Right lobe of liver (tissue), 6 donors: ENCODE results near the gene RTP3. TPM values are rescaled to one million over a fixed set of nuclear protein-coding genes. Genes with fewer than 3 reads are reported as not detected.

Experiments used
- ATAC-seq, 4 donors: fragments of 200-7000 bp; cut with Tn5 transposase; one replicate each; pipeline ENCODE4 v1.9.1; 2020; ENCODE audit warnings: mild to moderate bottlenecking in 4 of 4, moderate library complexity in 4 of 4
- DNase-seq, 3 donors: peaks; one replicate each; pipeline ENCODE4 v3.0.0-alpha.2; 2020
- H3K27ac ChIP-seq, 3 donors: fragments of 200-600 bp; one replicate each; pipeline ENCODE4 v1.8.0; 2022
- H3K27me3 ChIP-seq, 2 donors: fragments of 200-600 bp; one replicate each; pipeline ENCODE4 v1.8.0; 2022
- H3K36me3 ChIP-seq, 4 donors: fragments of 200-600 bp; sonication (generic) in 1 of 4; one replicate each; pipeline versions ENCODE4 v1.5.1 to v1.8.0; 2017 to 2022; ENCODE audit warnings: control low read depth in 1 of 4
- H3K4me1 ChIP-seq, 4 donors: fragments of 200-600 bp; sonication (generic) in 1 of 4; one replicate each; pipeline versions ENCODE4 v1.5.1 to v1.8.0; 2017 to 2022; ENCODE audit warnings: control low read depth in 1 of 4
- H3K4me3 ChIP-seq, 3 donors: fragments of 200-600 bp; one replicate each; pipeline ENCODE4 v1.8.0; 2022
- H3K9me3 ChIP-seq, 4 donors: fragments of 200-600 bp; sonication (generic) in 1 of 4; one replicate each; pipeline versions ENCODE4 v1.5.1 to v1.8.0; 2017 to 2022; ENCODE audit warnings: control low read depth in 1 of 4
- POLR2A ChIP-seq: fragments of 450-650 bp; IDR thresholded peaks from one replicate; pipeline ENCODE4 v1.6.1; 2017; ENCODE audit warnings: antibody characterized with exemption, mild to moderate bottlenecking
- WGBS: methylation state at CpG from one replicate; pipeline ENCODE4 v1.1.6; 2018; ENCODE audit warnings: low coverage, low lambda C conversion rate; ENCODE audit not compliant: insufficient coverage; ENCODE audit errors: missing lambda C conversion rate; 5-methylcytosine and 5-hydroxymethylcytosine counted together
- intact Hi-C, 2 donors: fragments of 100-400 bp; cut with DNase I; formaldehyde crosslinking; loops; one replicate each; pipeline versions ENCODE4 v1.11.2 to v1.14.1; 2022
- total RNA-seq, 6 experiments: library from RNA; depleted of rRNA in 2 of 6; stranded (reverse); fragments of >200 nt in 2 of 6; fragmentation: NEBNext Ultra II Directional in 3 of 6; extraction: Animal tissue kit (Norgen Biotek cat#: 25700) in 3 of 6; gene quantifications; one replicate each; pipeline versions ENCODE4 v1.1.0 to v1.2.4, GENCODE V29; 2016 to 2023
- TF ChIP-seq, protein P1 (sequence below), 4 donors: fragments of 200-600 bp in 3 of 4; fragments of 450-650 bp in 1 of 4; IDR thresholded peaks; one replicate each; pipeline versions ENCODE4 v1.5.1 to v1.8.0; 2016 to 2022; ENCODE audit warnings: antibody characterized with exemption in 4 of 4, mild to moderate bottlenecking in 2 of 4
- donor health status: DM: no; HTN: yes; CAD: no.
- donor health status: DM: no; HTN: no; CAD: no.
- donor health status: DM: no; HTN: no; CAD: no.
- donor health status: DM: no; HTN: yes; CAD: no.
- donor health status: DM: no; HTN: yes; CAD: no.

The RTP3 gene
- total RNA-seq, 6 experiments from 2014 or later: 12.2 to 29.0 (median 20.9) TPM

DNA sequence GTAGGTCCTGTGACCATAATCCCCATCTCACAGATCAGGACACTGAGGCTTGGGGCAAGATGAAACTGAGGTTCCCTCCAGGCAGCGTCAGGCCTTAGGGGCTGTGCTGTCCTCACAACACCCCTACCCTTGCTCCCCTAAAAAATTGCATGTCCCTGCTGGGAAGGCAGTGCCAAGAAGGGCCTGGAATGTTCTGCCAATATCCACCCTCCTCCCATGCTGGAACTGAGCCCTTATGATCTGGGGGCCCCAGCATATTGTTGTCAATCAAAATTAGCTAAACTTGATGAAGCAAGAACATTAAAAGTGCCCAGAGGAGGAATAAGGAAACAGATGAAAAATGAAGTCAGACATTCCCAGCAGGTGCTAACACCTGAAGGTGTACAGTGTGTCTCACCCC lies 13.4 kb upstream of the RTP3 start:
- Histone ChIP-seq H3K4me3 (no peak overlapping the region), H3K9me3 (no peaks in the 10 kb centered on the region), H3K36me3 (no peaks in the 10 kb centered on the region), H3K4me1 (peaks cover 0 to 7% (median 6%) of the 10 kb centered on the region in 4 donors), H3K27me3 (no peaks in the 10 kb centered on the region), H3K27ac (no peak overlapping the region)
- no peak for ATAC-seq
- DNase-seq: peak in 1 of 3 donors; percentile 19
- TF ChIP-seq, protein P1, sequence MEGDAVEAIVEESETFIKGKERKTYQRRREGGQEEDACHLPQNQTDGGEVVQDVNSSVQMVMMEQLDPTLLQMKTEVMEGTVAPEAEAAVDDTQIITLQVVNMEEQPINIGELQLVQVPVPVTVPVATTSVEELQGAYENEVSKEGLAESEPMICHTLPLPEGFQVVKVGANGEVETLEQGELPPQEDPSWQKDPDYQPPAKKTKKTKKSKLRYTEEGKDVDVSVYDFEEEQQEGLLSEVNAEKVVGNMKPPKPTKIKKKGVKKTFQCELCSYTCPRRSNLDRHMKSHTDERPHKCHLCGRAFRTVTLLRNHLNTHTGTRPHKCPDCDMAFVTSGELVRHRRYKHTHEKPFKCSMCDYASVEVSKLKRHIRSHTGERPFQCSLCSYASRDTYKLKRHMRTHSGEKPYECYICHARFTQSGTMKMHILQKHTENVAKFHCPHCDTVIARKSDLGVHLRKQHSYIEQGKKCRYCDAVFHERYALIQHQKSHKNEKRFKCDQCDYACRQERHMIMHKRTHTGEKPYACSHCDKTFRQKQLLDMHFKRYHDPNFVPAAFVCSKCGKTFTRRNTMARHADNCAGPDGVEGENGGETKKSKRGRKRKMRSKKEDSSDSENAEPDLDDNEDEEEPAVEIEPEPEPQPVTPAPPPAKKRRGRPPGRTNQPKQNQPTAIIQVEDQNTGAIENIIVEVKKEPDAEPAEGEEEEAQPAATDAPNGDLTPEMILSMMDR (IDR thresholded peaks at IDR 0.05): no peak
- no peak for TF ChIP-seq POLR2A
- WGBS: 80% methylated on average over 1 of the region's 1 CpG
- intact Hi-C loops: no loop called here

DNA sequence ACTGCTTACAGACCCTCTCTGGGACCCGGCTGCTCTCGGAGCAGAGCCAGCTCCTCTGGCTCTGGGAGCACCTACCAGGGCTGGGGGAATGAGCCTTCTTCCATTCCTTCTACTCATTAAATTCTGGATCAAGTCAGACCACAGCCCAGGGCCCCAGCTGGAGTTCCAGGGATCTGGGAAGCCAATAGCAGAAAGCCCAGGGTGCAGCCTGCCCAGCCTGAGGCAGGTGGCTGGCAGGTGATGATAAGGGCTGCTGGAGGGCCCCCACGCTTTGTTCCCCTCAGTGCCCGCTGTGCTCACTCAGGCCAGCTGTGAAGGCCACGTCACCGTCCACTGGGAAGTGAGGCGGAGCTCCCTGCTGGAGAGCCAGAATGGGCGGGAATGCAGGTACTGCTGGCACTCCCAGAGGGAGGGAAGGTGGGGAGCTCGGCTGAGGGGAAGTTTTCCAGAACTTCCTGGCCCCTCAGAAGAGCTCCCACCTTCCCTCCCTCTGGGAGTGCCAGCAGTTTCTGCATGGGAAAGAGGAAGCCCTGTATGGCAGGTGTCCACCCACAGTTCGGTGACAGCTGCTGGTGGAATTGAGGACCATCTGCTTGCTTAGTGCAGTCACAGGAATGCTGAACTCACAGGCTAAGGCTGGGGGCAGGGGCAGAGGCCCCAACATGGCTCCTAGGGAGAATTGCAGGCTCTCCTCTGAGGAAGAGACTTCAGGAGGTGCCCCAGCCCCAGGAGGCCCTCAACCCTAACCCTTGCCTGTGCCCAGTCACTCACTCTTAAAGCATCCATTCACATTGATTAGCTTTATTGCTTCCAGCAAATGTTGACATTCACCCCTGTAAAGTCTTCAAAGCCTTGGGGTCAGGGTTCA lies 12.6 kb upstream of the RTP3 start:
- Histone ChIP-seq H3K4me1 (peaks cover 0 to 11% (median 7%) of the 10 kb centered on the region in 4 donors), H3K9me3 (no peaks in the 10 kb centered on the region), H3K4me3 (no peak overlapping the region), H3K27me3 (no peaks in the 10 kb centered on the region), H3K27ac (no peak overlapping the region), H3K36me3 (no peaks in the 10 kb centered on the region)
- TF ChIP-seq POLR2A: no peak
- TF ChIP-seq, protein P1 (IDR thresholded peaks at IDR 0.05): no peak
- ATAC-seq: no peak
- intact Hi-C loops: loop anchor here in 1 of 2 donors (5.0 kb wide), 1 partner anchor 67 kb away; no protein-coding TSS in a partner anchor
- DNase-seq: peak in 1 of 3 donors; percentile 30
- WGBS: 70% methylated on average over 2 of the region's 10 CpGs

DNA sequence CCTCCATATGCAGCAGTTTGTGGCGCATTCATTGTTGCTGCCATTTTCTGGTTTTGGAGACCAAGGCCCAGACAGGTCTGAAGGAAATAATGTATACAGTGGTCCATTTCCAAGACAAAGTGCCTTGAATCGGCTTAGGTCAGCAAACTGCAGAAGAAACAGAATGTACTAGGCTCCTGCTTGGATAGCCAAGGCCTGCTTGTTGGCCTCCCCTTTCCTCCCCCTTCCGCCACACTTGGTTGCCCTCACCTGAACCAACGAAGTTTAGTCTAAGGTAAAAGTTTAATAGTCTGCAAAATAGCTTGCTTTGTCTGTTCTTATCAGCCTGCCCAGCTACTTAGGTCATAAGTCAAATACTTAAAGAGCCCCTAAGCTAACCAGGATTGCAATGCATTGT lies 12.0 kb upstream of the RTP3 start:
- intact Hi-C loops: loop anchor here in 1 of 2 donors (5.0 kb wide), 1 partner anchor 67 kb away; no protein-coding TSS in a partner anchor
- H3K27ac ChIP-seq: no peak overlapping the region
- no peaks in the 10 kb centered on the region for H3K27me3 ChIP-seq
- peaks cover 0 to 17% (median 10%) of the 10 kb centered on the region in 4 donors for H3K4me1 ChIP-seq
- H3K4me3 ChIP-seq: no peak overlapping the region
- H3K36me3 ChIP-seq: no peaks in the 10 kb centered on the region
- no peak for TF ChIP-seq POLR2A
- TF ChIP-seq, protein P1 (IDR thresholded peaks at IDR 0.05): no peak
- WGBS: 76% methylated on average over 3 of the region's 4 CpGs
- H3K9me3 ChIP-seq: no peaks in the 10 kb centered on the region
- ATAC-seq (no peak), DNase-seq (peak in 1 of 3 donors; percentile 9)

DNA sequence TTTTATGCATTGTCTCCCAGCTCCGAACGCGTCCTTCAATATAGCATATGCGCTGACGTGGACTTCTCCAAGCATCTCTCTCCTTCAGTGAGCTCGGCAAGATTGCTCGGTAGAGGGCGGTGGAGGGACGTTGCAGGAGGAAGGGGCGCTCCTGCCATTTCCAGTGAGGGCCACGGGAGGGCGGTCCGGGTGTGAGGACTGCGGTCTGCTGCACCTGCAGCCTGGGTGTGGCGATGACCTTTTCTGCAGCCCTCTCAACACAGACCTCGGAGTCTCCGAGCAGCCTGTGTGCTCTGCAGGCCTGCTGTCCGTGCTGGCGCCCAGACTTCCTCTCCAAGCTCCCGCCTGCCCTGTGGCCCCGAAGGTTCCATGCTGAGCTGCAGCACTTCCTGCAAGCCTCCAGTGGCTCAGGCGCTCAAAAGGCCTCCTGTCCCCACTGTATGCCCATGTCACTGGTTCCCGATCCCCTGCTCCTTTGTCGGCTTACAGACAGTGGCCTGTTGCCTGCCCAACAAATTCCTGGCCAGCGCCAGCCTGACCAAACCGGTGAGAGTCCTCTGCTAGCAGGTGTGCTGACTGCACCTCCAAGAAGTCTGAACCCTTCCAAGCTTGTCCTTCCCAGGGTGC lies 8.9 kb upstream of the RTP3 start:
- peak overlapping the region in 1 of 3 donors; percentile 10 for H3K4me3 ChIP-seq
- H3K27me3 ChIP-seq: no peaks in the 10 kb centered on the region
- peaks cover 0 to 38% (median 17%) of the 10 kb centered on the region in 4 donors for H3K4me1 ChIP-seq
- DNase-seq (peak; percentile 95 to 96 (median 95)), ATAC-seq (peak; percentile 90 to 97 (median 94))
- no peaks in the 10 kb centered on the region for H3K9me3 ChIP-seq
- no peaks in the 10 kb centered on the region for H3K36me3 ChIP-seq
- WGBS: under 1% methylated on average over 15 of the region's 26 CpGs
- no peak overlapping the region for H3K27ac ChIP-seq
- no peak for TF ChIP-seq POLR2A
- TF ChIP-seq, protein P1 (IDR thresholded peaks at IDR 0.05): peak; percentile 100
- intact Hi-C loops: loop anchor here in 1 of 2 donors (5.0 kb wide), 1 partner anchor 63 kb away; no protein-coding TSS in a partner anchor
